ENCODE data around the gene SPACA7. TPM values are rescaled to one million over a fixed set of nuclear protein-coding genes. Genes with fewer than 3 reads are reported as not detected.

SPACA7 gene
- total RNA-seq, 3 donors from 2014 or later: not detected

GRCh38 chr13:112350300-112350699 is 25.9 kb upstream of the SPACA7 start:
- intact Hi-C loops (cut with DNase I, micrococcal nuclease): no loop called here
- Histone ChIP-seq H3K36me3 (ENCODE audit: low read depth) (no peaks in the 10 kb centered on the region), H3K4me3 (no peak overlapping the region), H3K9me3 (no peaks in the 10 kb centered on the region), H3K4me1 (ENCODE audit: low read depth) (no peaks in the 10 kb centered on the region)
- TF ChIP-seq, protein P1, sequence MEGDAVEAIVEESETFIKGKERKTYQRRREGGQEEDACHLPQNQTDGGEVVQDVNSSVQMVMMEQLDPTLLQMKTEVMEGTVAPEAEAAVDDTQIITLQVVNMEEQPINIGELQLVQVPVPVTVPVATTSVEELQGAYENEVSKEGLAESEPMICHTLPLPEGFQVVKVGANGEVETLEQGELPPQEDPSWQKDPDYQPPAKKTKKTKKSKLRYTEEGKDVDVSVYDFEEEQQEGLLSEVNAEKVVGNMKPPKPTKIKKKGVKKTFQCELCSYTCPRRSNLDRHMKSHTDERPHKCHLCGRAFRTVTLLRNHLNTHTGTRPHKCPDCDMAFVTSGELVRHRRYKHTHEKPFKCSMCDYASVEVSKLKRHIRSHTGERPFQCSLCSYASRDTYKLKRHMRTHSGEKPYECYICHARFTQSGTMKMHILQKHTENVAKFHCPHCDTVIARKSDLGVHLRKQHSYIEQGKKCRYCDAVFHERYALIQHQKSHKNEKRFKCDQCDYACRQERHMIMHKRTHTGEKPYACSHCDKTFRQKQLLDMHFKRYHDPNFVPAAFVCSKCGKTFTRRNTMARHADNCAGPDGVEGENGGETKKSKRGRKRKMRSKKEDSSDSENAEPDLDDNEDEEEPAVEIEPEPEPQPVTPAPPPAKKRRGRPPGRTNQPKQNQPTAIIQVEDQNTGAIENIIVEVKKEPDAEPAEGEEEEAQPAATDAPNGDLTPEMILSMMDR (IDR thresholded peaks at IDR 0.05): no peak
- no peak for ATAC-seq
- DNase-seq: no peak

- intact Hi-C loops (cut with DNase I, micrococcal nuclease): no loop called here
- Histone ChIP-seq H3K9me3 (no peaks in the 10 kb centered on the region), H3K4me1 (ENCODE audit: low read depth) (no peaks in the 10 kb centered on the region), H3K36me3 (ENCODE audit: low read depth) (no peaks in the 10 kb centered on the region), H3K4me3 (no peak overlapping the region)
- DNase-seq (no peak), ATAC-seq (no peak)
- TF ChIP-seq, protein P1 (IDR thresholded peaks at IDR 0.05): no peak
Observed at GRCh38 chr13:112351825-112352224, 24.3 kb upstream of the SPACA7 start.

GRCh38 chr13:112353856-112354255 is 22.3 kb upstream of the SPACA7 start:
- intact Hi-C loops (cut with DNase I, micrococcal nuclease): no loop called here
- Histone ChIP-seq H3K36me3 (ENCODE audit: low read depth) (no peaks in the 10 kb centered on the region), H3K9me3 (no peaks in the 10 kb centered on the region), H3K4me1 (ENCODE audit: low read depth) (no peaks in the 10 kb centered on the region), H3K4me3 (no peak overlapping the region)
- DNase-seq (no peak), ATAC-seq (no peak)
- TF ChIP-seq, protein P1 (IDR thresholded peaks at IDR 0.05): no peak

GRCh38 chr13:112354330-112355273 is 21.6 kb upstream of the SPACA7 start:
- no peaks in the 10 kb centered on the region for H3K36me3 ChIP-seq (ENCODE audit: low read depth)
- H3K9me3 ChIP-seq: no peaks in the 10 kb centered on the region
- H3K4me1 ChIP-seq (ENCODE audit: low read depth): no peaks in the 10 kb centered on the region
- no peak overlapping the region for H3K4me3 ChIP-seq
- TF ChIP-seq, protein P1 (IDR thresholded peaks at IDR 0.05): no peak
- DNase-seq: no peak
- intact Hi-C loops (cut with DNase I, micrococcal nuclease): no loop called here
- ATAC-seq: no peak

- H3K4me3 ChIP-seq: no peak overlapping the region
- ATAC-seq (no peak), DNase-seq (no peak)
- H3K9me3 ChIP-seq: no peaks in the 10 kb centered on the region
- no peaks in the 10 kb centered on the region for H3K36me3 ChIP-seq (ENCODE audit: low read depth)
- no peaks in the 10 kb centered on the region for H3K4me1 ChIP-seq (ENCODE audit: low read depth)
- TF ChIP-seq, protein P1 (IDR thresholded peaks at IDR 0.05): no peak
- intact Hi-C loops (cut with DNase I, micrococcal nuclease): no loop called here
Observed at GRCh38 chr13:112355274-112355838, 20.8 kb upstream of the SPACA7 start.

Measured in mucosa of descending colon (tissue), 3 donors.